Measurements from ENCODE around the gene OR2V2. TPM values are rescaled to one million over a fixed set of nuclear protein-coding genes. Genes with fewer than 3 reads are reported as not detected.

The OR2V2 gene
- total RNA-seq, 2 donors from 2014 or later, result not detected

DNA sequence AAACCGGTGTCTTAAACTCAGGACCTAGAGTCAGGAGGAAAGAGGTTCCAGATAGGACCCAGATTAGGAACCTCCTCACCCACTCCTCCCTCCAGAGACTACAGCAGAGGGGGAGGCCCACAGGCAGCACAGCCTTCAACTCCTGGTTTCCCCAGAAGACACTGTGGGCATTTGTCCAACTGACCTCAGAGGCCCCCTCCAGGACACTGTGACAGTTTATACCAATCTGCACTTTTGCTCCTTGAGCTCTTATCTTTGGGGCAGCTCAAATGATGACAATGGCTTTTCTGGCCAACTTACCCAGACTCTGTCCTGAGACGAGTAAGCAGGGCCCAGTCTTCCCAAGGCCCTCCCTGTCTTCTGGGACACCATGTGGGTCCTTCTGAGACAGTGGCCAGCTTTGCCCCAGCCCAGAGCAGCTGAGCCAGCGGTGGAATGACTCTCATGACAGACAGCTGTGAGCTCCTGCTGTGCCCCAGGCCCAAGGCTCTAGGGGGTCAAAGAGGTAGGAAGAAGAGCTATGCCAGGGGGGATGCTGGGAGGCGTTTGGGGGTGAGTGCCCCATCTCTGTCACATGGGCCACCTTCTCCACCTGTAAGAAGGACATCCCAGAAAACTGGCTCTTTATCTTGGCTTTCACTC, 14.3 kb downstream of the OR2V2 start:
- ATAC-seq (ENCODE audit: insufficient number of reproducible peaks, low FRiP score, low read depth), result no peak
- H3K27me3 ChIP-seq (replicated peaks; ENCODE audit: insufficient read depth), result no peaks in the 10 kb centered on the region

DNA sequence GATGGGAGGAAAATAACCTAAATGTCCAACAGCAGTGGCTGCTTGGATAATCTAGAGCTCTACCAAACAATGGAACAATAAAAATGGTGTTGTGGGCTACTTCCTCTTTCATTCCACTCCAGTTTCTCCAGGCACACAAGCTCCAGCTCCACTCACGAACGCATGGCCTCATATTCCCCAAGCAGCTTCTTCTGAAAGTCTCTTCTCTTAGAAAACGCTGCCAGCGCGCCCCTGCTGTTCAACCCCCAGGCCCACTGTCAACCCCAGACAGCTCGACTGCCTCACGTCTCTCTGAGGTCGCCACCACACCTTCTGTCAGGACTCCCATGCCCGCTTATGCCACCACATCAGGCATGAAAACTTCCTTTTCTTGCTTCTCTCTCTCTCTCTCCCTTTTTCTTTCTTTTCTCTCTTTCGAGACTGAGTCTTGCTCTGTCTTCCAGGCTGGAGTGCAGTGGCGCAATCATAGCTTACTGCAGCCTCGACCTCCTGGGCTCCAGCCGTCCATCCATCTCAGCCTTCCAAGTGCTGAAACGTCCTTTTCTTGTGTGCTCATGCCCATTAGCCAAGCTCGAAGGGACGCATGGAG, 16.2 kb downstream of the OR2V2 start:
- Histone ChIP-seq H3K27me3 (replicated peaks; ENCODE audit: insufficient read depth) (peaks cover 4% of the 10 kb centered on the region), H3K4me3 (no peak overlapping the region)
- no peak for DNase-seq (ENCODE audit: low spot score)

More for the DNA sequence above, 14.3 kb downstream of the OR2V2 start:
- Histone ChIP-seq H3K4me1 (ENCODE audit: control insufficient read depth in 1 of 2, low read depth in 2 of 2) (no peaks in the 10 kb centered on the region), H3K27ac (no peak overlapping the region), H3K4me3 (peak overlapping the region; percentile 33), H3K36me3 (no peaks in the 10 kb centered on the region), H3K9me3 (no peaks in the 10 kb centered on the region)
- TF ChIP-seq, protein P1, sequence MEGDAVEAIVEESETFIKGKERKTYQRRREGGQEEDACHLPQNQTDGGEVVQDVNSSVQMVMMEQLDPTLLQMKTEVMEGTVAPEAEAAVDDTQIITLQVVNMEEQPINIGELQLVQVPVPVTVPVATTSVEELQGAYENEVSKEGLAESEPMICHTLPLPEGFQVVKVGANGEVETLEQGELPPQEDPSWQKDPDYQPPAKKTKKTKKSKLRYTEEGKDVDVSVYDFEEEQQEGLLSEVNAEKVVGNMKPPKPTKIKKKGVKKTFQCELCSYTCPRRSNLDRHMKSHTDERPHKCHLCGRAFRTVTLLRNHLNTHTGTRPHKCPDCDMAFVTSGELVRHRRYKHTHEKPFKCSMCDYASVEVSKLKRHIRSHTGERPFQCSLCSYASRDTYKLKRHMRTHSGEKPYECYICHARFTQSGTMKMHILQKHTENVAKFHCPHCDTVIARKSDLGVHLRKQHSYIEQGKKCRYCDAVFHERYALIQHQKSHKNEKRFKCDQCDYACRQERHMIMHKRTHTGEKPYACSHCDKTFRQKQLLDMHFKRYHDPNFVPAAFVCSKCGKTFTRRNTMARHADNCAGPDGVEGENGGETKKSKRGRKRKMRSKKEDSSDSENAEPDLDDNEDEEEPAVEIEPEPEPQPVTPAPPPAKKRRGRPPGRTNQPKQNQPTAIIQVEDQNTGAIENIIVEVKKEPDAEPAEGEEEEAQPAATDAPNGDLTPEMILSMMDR (IDR thresholded peaks at IDR 0.05), result no peak
- DNase-seq (ENCODE audit: low spot score), result no peak

DNA sequence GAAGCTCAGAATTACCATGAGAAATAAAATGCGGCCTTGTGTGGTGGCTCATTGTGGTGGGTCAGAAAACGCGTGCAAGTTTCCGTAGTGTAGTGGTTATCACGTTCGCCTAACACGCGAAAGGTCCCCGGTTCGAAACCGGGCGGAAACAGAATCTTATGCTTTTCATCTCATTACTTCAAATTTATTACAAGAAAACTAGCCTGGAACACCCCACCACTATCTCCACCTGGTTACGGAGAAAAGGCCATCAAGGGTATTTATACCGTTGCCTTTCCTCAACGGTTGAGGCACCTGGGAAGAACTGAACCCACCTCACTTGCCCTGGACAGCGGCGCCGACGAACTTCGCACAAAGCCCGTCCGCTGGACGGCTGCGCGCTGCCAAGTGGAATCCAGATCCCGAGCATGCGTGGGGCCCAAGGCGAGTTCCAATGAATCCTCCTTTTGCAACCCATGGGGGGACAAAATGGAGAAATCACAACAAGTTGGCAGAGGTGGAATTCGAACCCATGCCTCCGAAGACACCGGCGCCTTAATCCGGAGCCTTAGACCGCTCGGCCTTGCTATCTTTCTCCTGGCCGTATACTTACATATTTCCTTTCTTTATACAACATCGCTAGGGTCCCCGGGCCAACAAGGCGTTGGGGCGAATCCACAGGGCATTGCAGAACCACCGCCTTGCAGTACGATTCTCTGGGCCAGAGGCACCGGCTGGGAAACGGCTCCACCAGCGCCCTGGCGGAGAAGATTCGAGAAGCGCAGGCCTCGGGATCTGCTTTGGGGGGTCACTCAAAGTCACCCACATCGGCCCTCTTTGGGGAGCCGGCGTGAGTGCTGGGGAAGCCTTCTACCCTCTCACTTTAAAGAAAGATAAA, 16.9 kb downstream of the OR2V2 start:
- Histone ChIP-seq H3K9me3 (no peaks in the 10 kb centered on the region), H3K4me1 (ENCODE audit: control insufficient read depth in 1 of 2, low read depth in 2 of 2) (no peaks in the 10 kb centered on the region), H3K4me3 (no peak overlapping the region), H3K27ac (no peak overlapping the region), H3K27me3 (replicated peaks; ENCODE audit: insufficient read depth) (peaks cover 11% of the 10 kb centered on the region), H3K36me3 (no peaks in the 10 kb centered on the region)
- DNase-seq (ENCODE audit: low spot score), result no peak
- TF ChIP-seq, protein P1 (IDR thresholded peaks at IDR 0.05), result no peak
- ATAC-seq (ENCODE audit: insufficient number of reproducible peaks, low FRiP score, low read depth), result no peak

More for the DNA sequence above, 16.2 kb downstream of the OR2V2 start:
- ATAC-seq (ENCODE audit: insufficient number of reproducible peaks, low FRiP score, low read depth), result no peak
- no peak overlapping the region for H3K27ac ChIP-seq
- no peaks in the 10 kb centered on the region for H3K9me3 ChIP-seq
- H3K4me1 ChIP-seq (ENCODE audit: control insufficient read depth in 1 of 2, low read depth in 2 of 2), result no peaks in the 10 kb centered on the region
- H3K36me3 ChIP-seq, result no peaks in the 10 kb centered on the region
- TF ChIP-seq, protein P1 (IDR thresholded peaks at IDR 0.05), result no peak

DNA sequence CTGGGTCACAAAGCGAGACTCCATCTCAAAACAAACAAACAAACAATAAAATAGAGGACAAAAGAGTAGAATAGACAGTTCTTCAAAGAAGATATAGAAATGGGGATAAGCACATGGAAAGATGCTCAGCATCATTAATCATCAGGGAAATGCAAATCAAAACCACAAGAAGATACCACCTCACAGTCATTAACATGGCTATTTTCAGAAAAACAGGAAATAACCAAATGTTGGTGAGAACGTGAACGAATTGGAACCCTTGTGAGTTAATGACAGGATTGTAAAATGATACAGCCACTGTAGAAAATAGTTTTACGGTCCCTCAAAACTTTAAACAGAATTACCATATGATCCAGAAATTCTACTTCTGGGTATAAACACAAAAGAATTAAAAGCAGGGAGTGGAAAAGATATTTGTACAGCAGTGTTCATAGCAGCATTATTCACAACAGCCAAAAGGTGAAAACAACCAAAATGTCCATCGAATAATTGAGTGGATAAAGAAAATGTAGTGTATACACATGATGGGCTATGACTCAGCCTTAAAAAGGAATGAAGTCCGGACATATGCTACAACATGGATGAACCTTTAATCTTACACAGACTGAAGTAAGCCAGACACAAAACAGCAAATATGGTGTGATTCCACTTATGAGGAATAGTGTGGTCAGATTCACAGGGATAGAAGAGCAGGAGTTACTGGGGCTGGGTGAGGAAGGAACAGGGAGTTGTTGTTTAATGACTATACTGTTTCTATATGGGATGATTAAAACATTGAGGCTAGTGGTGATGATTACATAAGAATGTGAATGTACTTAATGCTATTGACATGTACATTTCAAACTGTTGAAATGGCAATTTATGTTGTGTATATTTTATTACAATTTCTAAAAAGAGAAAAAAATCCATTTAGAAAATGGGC, 19.7 kb downstream of the OR2V2 start:
- Histone ChIP-seq H3K36me3 (no peaks in the 10 kb centered on the region), H3K27me3 (replicated peaks; ENCODE audit: insufficient read depth) (peaks cover 26% of the 10 kb centered on the region), H3K27ac (no peak overlapping the region), H3K4me3 (no peak overlapping the region), H3K9me3 (no peaks in the 10 kb centered on the region), H3K4me1 (ENCODE audit: control insufficient read depth in 1 of 2, low read depth in 2 of 2) (peaks cover 0 to 5% of the 10 kb centered on the region in 2 donors)
- ATAC-seq (ENCODE audit: insufficient number of reproducible peaks, low FRiP score, low read depth) (no peak), DNase-seq (ENCODE audit: low spot score) (no peak)
- TF ChIP-seq, protein P1 (IDR thresholded peaks at IDR 0.05), result no peak

Measured in thoracic aorta (tissue), 2 donors.